IPS-11a (cell line): ENCODE results near the gene PHACTR1.

Experiments used
- H3K4me3 ChIP-seq: one replicate; pipeline ENCODE4 v1.5.1; 2013; ENCODE audit warnings: low read depth, low read length, control low read depth

The PHACTR1 gene

GRCh38 chr6:12800120-12800519 lies 83.6 kb downstream of the PHACTR1 start:
- H3K4me3 ChIP-seq = no peak overlapping the region

DNA sequence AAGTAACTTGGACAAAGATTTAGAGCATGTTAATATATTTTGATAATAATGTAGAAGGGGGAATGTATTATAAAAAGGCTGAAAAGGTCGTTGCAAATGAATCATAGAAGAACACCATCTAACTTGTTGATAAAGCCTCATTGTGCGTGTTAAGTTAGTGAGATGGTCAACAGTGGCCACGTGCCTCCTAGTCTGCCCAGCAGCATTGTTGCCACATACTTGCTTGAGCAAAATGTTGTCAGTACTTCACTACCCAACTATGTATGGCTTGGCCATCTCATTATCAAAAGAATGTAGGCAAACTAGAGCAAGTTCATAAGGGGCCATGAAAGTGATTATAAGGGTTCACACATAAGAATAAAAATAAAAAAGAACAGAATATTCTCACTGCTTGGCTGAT lies 84.6 kb downstream of the PHACTR1 start:
- no peak overlapping the region for H3K4me3 ChIP-seq

GRCh38 chr6:12802440-12802839 lies 85.9 kb downstream of the PHACTR1 start:
- H3K4me3 ChIP-seq = no peak overlapping the region

GRCh38 chr6:12803486-12803885 lies 86.9 kb downstream of the PHACTR1 start:
- no peak overlapping the region for H3K4me3 ChIP-seq

GRCh38 chr6:12804952-12805645 lies 88.5 kb downstream of the PHACTR1 start:
- no peak overlapping the region for H3K4me3 ChIP-seq

DNA sequence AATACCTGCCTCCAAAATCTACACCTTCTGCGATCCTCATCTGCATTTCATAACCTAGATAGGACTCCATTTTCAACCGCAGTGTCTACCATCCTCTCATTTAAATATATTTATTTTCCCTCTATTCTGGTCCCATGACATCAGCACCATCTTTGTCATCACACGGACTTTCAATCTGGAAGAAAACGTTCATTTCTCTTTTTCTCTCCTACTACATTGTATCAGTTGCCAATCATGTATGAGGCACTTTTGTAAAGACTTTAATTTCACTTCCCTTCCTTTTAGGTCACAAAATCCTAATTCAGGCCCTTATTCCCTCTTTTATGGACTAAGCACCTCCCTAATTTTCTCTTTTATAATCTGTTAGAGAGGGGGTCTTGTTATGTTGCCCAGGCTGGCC lies 89.6 kb downstream of the PHACTR1 start:
- H3K4me3 ChIP-seq = no peak overlapping the region

GRCh38 chr6:12806796-12807195 lies 90.2 kb downstream of the PHACTR1 start:
- no peak overlapping the region for H3K4me3 ChIP-seq

DNA sequence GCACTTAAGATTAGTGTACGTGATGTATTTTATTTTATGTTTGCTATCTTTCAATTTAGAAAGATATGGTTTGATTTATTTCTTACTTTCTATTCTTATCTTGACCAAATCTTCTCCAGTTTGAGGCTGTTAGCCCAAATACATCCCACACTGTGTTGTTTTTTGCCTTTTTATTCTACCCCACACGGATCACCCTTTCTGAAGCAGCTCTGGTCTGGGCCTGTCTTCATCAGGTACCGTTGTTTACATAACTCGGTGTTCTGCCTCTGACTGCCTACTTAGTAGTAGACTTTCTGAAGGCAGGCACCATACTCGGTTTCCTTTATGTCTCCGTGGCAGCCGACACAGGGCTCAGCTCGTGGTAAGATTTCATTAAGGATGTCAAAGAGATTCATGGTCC lies 95.0 kb downstream of the PHACTR1 start:
- H3K4me3 ChIP-seq = no peak overlapping the region

DNA sequence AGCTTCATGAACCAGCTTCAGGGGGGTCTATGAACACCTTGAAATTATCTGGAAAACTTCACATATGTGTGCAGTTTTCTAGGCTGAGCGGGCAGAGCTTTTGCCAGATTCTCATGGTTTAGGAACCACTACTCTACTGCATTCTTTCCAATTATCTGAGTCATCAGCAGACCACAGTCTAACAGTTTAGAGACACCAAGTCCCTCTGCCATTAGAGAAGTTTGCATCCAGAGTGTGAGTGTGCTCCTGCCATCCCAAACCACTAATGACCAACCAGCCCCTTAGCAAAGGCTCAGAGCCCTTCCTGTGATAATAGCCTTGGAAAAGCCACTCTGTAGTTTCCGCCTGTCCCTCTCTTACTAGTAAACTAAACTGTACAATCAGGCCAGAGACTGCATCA lies 96.8 kb downstream of the PHACTR1 start:
- no peak overlapping the region for H3K4me3 ChIP-seq

- no peak overlapping the region for H3K4me3 ChIP-seq
These were observed 97.4 kb downstream of the PHACTR1 start for GRCh38 chr6:12814015-12814414.

- no peak overlapping the region for H3K4me3 ChIP-seq
These were observed 98.5 kb downstream of the PHACTR1 start for GRCh38 chr6:12815089-12815488.

DNA sequence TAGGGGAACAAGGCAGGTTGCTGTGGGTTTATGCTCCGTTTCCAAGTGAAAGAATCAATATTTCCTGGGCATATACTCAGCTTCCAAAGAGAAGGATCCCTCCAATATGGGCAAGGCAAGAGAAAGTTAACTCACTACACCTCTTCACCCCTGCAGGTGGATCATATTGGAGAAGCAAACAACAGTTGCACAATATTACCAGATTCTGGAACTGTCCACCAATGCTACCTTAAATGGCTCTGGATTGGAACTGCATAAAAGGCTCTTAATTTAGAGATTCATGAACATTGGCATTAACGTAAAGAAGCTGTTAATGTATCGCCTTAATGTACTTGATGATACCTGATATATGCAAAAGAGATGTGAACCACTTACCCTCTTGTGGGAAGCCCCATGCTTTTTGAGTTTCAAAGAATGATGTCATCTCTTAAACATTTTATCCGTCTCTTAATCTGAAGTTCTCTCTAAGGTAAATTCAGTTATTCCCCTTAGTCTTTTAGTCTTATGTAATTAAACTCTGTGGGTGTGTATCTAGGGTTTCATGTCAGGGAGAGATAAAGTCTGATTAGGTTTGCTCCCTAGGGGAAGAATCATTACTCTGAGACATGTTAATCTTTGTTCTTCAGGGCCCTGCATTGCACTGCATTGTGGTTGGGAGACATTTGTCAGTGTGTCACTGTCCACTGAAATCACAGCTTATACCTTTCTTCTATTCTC lies 99.5 kb downstream of the PHACTR1 start:
- no peak overlapping the region for H3K4me3 ChIP-seq

GRCh38 chr6:12818324-12818723 lies 101.8 kb downstream of the PHACTR1 start:
- H3K4me3 ChIP-seq = no peak overlapping the region

- no peak overlapping the region for H3K4me3 ChIP-seq
These were observed 107.3 kb downstream of the PHACTR1 start for GRCh38 chr6:12823847-12824246.

DNA sequence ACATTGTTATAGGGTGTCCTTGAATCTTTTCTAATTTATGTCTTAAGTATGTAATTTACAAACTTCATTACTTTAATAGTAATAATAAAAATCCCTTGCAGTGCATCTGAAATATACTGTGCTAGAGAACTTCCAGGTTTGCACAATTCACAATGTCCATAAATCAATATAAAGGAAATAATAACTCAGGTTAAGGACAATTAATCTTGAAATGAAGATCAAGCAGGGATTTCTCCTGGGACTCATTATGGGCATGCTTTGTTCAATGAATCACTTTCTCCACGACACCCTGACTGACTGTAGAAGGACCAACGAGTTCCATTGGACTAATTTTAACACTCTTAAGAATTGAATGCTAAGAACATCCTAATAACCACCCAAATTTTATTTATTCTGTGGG lies 110.0 kb downstream of the PHACTR1 start:
- H3K4me3 ChIP-seq = no peak overlapping the region

DNA sequence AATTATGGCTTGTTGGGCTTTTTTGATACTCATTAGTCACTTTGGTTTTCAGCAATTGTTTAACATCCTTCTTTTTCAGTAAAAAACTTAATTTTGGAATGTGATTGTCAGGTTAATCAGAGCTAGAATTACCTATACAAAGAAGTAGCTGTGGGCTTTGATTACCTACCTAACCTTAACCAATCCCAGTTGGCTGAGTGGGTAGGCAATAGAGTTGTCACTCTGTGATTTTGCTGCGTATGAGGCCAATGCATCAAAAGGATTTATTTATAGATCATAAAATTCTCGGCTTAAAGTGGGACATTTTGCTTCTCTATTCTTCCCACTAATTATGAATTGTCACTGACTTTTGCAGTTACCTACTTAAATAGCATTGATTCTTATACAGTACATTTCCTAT lies 111.4 kb downstream of the PHACTR1 start:
- H3K4me3 ChIP-seq = no peak overlapping the region

- no peak overlapping the region for H3K4me3 ChIP-seq
These were observed 115.7 kb downstream of the PHACTR1 start for GRCh38 chr6:12832226-12832735.

DNA sequence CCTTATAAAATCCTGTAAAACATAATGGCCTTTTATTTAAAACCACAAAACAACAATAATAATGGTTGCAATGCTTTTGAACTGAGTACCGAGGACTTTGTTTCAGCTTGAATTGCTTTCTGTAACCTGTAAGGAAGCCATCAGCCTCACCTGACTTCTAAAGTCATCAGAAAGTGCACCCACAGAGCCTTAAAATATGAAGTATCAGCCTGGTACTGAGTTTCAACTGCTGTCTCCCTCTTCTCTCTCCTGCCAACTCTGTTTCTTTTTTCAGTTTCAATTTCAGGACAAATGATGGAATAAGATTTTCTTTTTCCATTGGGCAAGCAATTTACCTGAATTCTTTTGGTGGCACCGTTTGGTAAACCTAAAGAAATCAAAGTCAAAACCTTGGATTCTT lies 119.4 kb downstream of the PHACTR1 start:
- H3K4me3 ChIP-seq = no peak overlapping the region

DNA sequence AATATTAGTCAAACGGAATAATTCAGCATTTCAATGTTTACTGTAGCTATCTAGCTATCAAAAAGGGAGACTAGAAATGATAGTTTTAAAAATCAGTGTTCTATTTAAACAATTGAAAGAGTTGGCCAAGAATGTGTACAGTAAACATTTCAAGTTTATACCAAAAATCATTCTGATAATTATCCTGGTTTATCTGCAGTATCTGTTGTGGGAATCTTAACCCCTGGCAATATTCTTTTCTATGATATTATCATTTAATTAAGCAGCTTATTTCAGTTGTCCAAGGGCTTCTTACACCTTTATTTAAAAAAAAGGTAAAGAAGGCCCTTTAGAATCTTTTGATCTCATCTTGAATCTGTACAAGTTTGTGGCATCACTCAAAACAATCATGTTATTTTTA lies 125.1 kb downstream of the PHACTR1 start:
- H3K4me3 ChIP-seq = no peak overlapping the region

DNA sequence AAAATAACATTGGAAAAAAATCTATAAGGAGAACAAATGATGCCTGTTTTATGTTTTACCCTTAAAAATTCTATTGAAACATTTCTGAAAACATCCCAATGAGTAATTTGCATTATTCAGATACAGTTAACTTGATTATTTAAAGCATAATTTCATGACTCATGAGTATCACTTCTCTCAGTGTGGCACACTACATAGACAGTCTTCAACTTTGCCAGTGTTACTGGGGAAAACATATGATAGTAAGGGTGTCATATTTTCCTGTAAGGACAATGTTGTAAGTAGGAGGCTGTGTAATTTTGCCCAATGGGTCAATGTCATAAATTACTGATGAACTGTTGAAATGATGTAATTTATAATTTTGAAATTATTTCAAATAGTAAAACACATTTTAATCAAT lies 125.5 kb downstream of the PHACTR1 start:
- H3K4me3 ChIP-seq = no peak overlapping the region

GRCh38 chr6:12842658-12843057 lies 126.1 kb downstream of the PHACTR1 start:
- no peak overlapping the region for H3K4me3 ChIP-seq
